HepG2 (cell line): ENCODE data around the gene CFAP90. TPM values are rescaled to one million over a fixed set of nuclear protein-coding genes. Genes with fewer than 3 reads are reported as not detected.

Source experiments
- ATAC-seq: fragments of 200-7000 bp; cut with Tn5 transposase; 3 replicates; pipeline ENCODE4 v1.9.1; 2020; ENCODE audit warnings: mild to moderate bottlenecking, moderate library complexity
- BruUV-seq: library from RNA; stranded (reverse); fragments of 400-500 nt; replicated peaks from 2 replicates; lab custom pipeline; 2021; lab: Mats Ljungman, UMichigan
- CTCF ChIA-PET: fragments of 300-600 bp; formaldehyde crosslinking; extraction: SDS; loops from one replicate; lab custom pipeline; 2021; ENCODE audit warnings: low total read pairs, inconsistent platforms, low intra/inter-chr PET ratio; lab: Yijun Ruan, JAX
- POLR2A ChIA-PET: fragments of 350-600 bp; sonication (Branson Sonifier 250); formaldehyde crosslinking; loops from one replicate; lab custom pipeline; 2020; ENCODE audit warnings: antibody characterized with exemption, inconsistent platforms; lab: Yijun Ruan, JAX
- DNase-seq: peaks from one replicate; pipeline ENCODE4 v3.0.0-alpha.2; 2015; ENCODE audit warnings: low spot score
- FAIRE-seq: peaks from 3 replicates; lab custom pipeline; 2011; peaks lifted over from hg19 to GRCh38; lab: Jason Lieb, UNC
- H2AFZ ChIP-seq: one replicate; pipeline ENCODE4 v1.6.1; 2011; ENCODE audit warnings: low read length, inconsistent platforms
- H3K27ac ChIP-seq: fragments of 300-600 bp; 3 replicates; pipeline ENCODE4 v1.8.0; 2011; ENCODE audit warnings: mixed run types, mild to moderate bottlenecking, mixed read lengths, low read length, inconsistent platforms; ENCODE audit not compliant: insufficient read depth; ENCODE audit errors: extremely low read length
- H3K27me3 ChIP-seq, 2 experiments: fragments of 200-600 bp in 1 of 2; 2 replicates in 1 of 2; 3 replicates in 1 of 2; pipeline versions ENCODE4 v1.6.0 to v1.8.0; 2011; ENCODE audit warnings: low read length in 2 of 2, mild to moderate bottlenecking in 2 of 2, moderate library complexity in 2 of 2, inconsistent platforms in 1 of 2; ENCODE audit not compliant: insufficient read depth in 2 of 2, control insufficient read depth in 1 of 2
- H3K36me3 ChIP-seq, 2 experiments: fragments of 200-600 bp in 1 of 2; replicated peaks in 1 of 2; 2 replicates in 1 of 2; 3 replicates in 1 of 2; pipeline versions ENCODE4 v1.5.1 to v1.8.0; 2011; ENCODE audit warnings: low read length in 2 of 2, inconsistent platforms in 1 of 2; ENCODE audit not compliant: insufficient read depth in 2 of 2, control insufficient read depth in 1 of 2
- H3K4me1 ChIP-seq: 2 replicates; pipeline ENCODE4 v1.5.1; 2012; ENCODE audit warnings: low read length, inconsistent platforms; ENCODE audit not compliant: insufficient read depth
- H3K4me2 ChIP-seq: 2 replicates; pipeline ENCODE4 v1.6.0; 2011; ENCODE audit warnings: low read depth, low read length, inconsistent platforms
- H3K4me3 ChIP-seq, 3 experiments: fragments of 200-600 bp in 1 of 3; sonication (generic), shearing (Covaris generic) in 1 of 3; replicated peaks in 1 of 3; 2 replicates each; pipeline ENCODE4 v1.5.1; 2011 to 2016; ENCODE audit warnings: low read length in 3 of 3, inconsistent platforms in 2 of 3, low read depth in 2 of 3, mild to moderate bottlenecking in 2 of 3, control low read depth in 1 of 3, mixed read lengths in 1 of 3; ENCODE audit not compliant: insufficient read depth in 1 of 3
- H3K79me2 ChIP-seq: one replicate; pipeline ENCODE4 v1.6.1; 2011; ENCODE audit warnings: low read length, inconsistent platforms; ENCODE audit not compliant: insufficient read depth
- H3K9ac ChIP-seq: 2 replicates; pipeline ENCODE4 v1.6.0; 2011; ENCODE audit warnings: mild to moderate bottlenecking, low read depth, low read length, inconsistent platforms; ENCODE audit not compliant: insufficient read depth
- H3K9me3 ChIP-seq: 2 replicates; pipeline ENCODE4 v1.5.1; 2012; ENCODE audit warnings: mild to moderate bottlenecking, low read length
- H4K20me1 ChIP-seq: 2 replicates; pipeline ENCODE4 v1.6.0; 2011; ENCODE audit warnings: inconsistent platforms, mild to moderate bottlenecking, low read length, moderate library complexity; ENCODE audit not compliant: insufficient read depth
- HES4 ChIP-seq: sonication (generic); formaldehyde crosslinking; IDR thresholded peaks from 2 replicates; pipeline ENCODE4 v1.9.0; 2021; ENCODE audit warnings: mild to moderate bottlenecking, missing genetic modification reagents, borderline replicate concordance
- HNRNPH1 ChIP-seq: fragments of 200-400 bp; formaldehyde crosslinking; optimal IDR thresholded peaks from 2 replicates; pipeline ENCODE3; 2017; ENCODE audit warnings: mild to moderate bottlenecking, low read depth, low read length
- MIER3 ChIP-seq: IDR thresholded peaks from 2 replicates; pipeline ENCODE4 v1.6.1; 2016; ENCODE audit warnings: missing compliant biosample characterization, borderline replicate concordance
- RFXANK ChIP-seq: IDR thresholded peaks from 2 replicates; pipeline ENCODE4 v1.6.1; 2016
- TARDBP ChIP-seq: sonication (generic); formaldehyde crosslinking; IDR thresholded peaks from 2 replicates; pipeline ENCODE4 v1.8.0; 2022; ENCODE audit warnings: mild to moderate bottlenecking, missing genetic modification reagents
- ZNF512B ChIP-seq: sonication (generic); formaldehyde crosslinking; IDR thresholded peaks from 2 replicates; pipeline ENCODE4 v1.5.1; 2020; ENCODE audit warnings: missing genetic modification reagents, mild to moderate bottlenecking, borderline replicate concordance
- ZNF547 ChIP-seq: sonication (generic); formaldehyde crosslinking; IDR thresholded peaks from 2 replicates; pipeline ENCODE4 v1.5.1; 2020; ENCODE audit warnings: mild to moderate bottlenecking, missing genetic modification reagents
- ZSCAN25 ChIP-seq: sonication (generic); formaldehyde crosslinking; IDR thresholded peaks from 2 replicates; pipeline ENCODE4 v1.8.0; 2022; ENCODE audit warnings: mild to moderate bottlenecking, missing genetic modification reagents
- WGBS: methylation state at CpG from one replicate; pipeline ENCODE4 v1.1.6; 2017; ENCODE audit warnings: low lambda C conversion rate; 5-methylcytosine and 5-hydroxymethylcytosine counted together
- in situ Hi-C: cut with HindIII; loops from 2 replicates; pipeline ENCODE4 v1.10.0; 2017; ENCODE audit warnings: low pct_unique_long_range_greater_than_20kb; ENCODE audit not compliant: extremely low pct_ligation_motif_present
- intact Hi-C: fragments of 100-400 bp; cut with micrococcal nuclease; formaldehyde crosslinking; loops from one replicate; pipeline ENCODE4 v1.10.0; 2022; ENCODE audit not compliant: unreplicated experiment
- polyA plus RNA-seq, 8 experiments: library from polyadenylated mRNA; depleted of rRNA in 3 of 8; stranded (reverse) in 7 of 8; unstranded in 1 of 8; fragments of >200 nt; fragmentation: Illumina TruSeq in 4 of 8; extraction: Trizol in 4 of 8; gene quantifications; 2 replicates each; pipeline versions ENCODE4 v1.2.1 to v1.2.3, GENCODE V29; 2011 to 2016; ENCODE audit warnings: low read depth in 4 of 8, missing spikeins in 1 of 8, mixed read lengths in 1 of 8; ENCODE audit not compliant: insufficient read depth in 1 of 8
- total RNA-seq, 5 experiments: library from RNA; depleted of rRNA; stranded (reverse); fragments of >200 nt; fragmentation: Illumina TruSeq; extraction: Trizol; gene quantifications; 2 replicates each; pipeline ENCODE4 v1.2.3, GENCODE V29; 2016; ENCODE audit warnings: low read depth in 1 of 5
- TF ChIP-seq, protein P1 (sequence below): sonication (generic); formaldehyde crosslinking; IDR thresholded peaks from 2 replicates; pipeline ENCODE4 v1.4.0; 2020; ENCODE audit warnings: missing genetic modification reagents, mild to moderate bottlenecking, borderline replicate concordance
- TF ChIP-seq, protein P2 (sequence below): sonication (generic); formaldehyde crosslinking; IDR thresholded peaks from 2 replicates; pipeline ENCODE4 v1.4.0; 2020; ENCODE audit warnings: missing genetic modification reagents, borderline replicate concordance
- TF ChIP-seq, protein P3 (sequence below): IDR thresholded peaks from 2 replicates; pipeline ENCODE4 v1.6.1; 2012; ENCODE audit warnings: low read depth, low read length, improper control_type of control experiment

The CFAP90 gene
- total and polyA plus RNA-seq, 2 of the 13 experiments (the other 11 are each of a cell fraction or from before 2014, with no cell fraction given): 0.11 TPM; not detected in 1

DNA sequence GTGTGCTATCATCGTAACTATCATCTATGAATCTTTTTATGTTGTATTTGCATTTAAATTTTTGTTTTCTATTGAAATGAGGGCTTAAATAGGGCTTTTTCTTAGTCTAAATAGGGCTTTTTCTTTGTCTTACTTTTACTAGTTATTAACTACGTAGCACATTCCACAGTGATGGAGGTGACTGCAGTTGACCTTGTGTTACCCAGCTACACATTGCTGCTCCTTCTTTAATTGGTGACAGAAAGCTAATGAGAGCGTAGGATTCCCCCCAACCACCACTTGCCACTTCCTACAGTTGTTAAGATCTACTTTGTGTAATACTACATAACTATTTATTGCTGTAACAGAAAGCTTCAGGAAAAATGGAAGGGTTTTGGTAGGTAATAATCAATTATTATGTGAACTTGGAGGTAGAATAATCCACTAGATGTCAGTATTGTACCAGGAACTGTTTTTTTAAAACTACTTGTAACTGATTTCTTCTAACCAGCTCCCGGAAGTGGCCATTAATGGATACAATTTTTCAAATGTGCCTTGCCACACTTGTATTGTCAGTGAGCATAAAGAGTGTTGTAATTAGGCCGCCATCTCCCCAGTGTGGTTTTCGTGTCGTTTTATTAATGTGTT lies 36.0 kb upstream of the CFAP90 start:
- no TSS peak for BruUV-seq
- Histone ChIP-seq H3K4me2 (no peak overlapping the region), H2AFZ (no peak overlapping the region), H3K9ac (no peak overlapping the region), H3K9me3 (no peaks in the 10 kb centered on the region), H3K27me3 (no peaks in the 10 kb centered on the region), H3K36me3 (peaks cover 25 to 76% of the 10 kb centered on the region in 2 experiments), H3K4me1 (no peaks in the 10 kb centered on the region), H3K79me2 (peaks cover 3% of the 10 kb centered on the region), H4K20me1 (no peaks in the 10 kb centered on the region), H3K4me3 (no peak overlapping the region), H3K27ac (no peak overlapping the region)
- ATAC-seq: peak; percentile 35; the same call in 1 of the 3 replicates
- DNase-seq: peak; percentile 20
- no peak for FAIRE-seq
- in situ Hi-C loops: no loop called here
- intact Hi-C loops: loop anchor here (5.0 kb wide), 1 partner anchor 1320 kb away; no protein-coding TSS in a partner anchor
- POLR2A ChIA-PET: interaction anchor here (1.0 kb wide), 1 partner anchor 19 kb away, joined by 3 read pairs; the partner anchor contains the start of genes FASTKD3 and MTRR
- WGBS: 90% methylated on average over 7 of the region's 7 CpGs
- CTCF ChIA-PET: interaction anchor here (0.7 kb wide), 1 partner anchor 41 kb away, joined by 3 read pairs; no protein-coding TSS in a partner anchor
- TF ChIP-seq ZNF512B (CRISPR knock-in tag) (no peak), RFXANK (CRISPR knock-in tag) (no peak), TARDBP (CRISPR knock-in tag) (no peak), ZSCAN25 (no peak), HNRNPH1 (no peak), ZNF547 (CRISPR knock-in tag) (no peak), MIER3 (CRISPR knock-in tag) (no peak), HES4 (no peak)
- TF ChIP-seq, protein P1, sequence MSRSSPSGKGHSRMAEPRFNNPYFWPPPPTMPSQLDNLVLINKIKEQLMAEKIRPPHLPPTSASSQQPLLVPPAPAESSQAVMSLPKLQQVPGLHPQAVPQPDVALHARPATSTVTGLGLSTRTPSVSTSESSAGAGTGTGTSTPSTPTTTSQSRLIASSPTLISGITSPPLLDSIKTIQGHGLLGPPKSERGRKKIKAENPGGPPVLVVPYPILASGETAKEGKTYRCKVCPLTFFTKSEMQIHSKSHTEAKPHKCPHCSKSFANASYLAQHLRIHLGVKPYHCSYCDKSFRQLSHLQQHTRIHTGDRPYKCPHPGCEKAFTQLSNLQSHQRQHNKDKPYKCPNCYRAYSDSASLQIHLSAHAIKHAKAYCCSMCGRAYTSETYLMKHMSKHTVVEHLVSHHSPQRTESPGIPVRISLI: 0 out of 2 replicates have a peak, but pooled peaks have one; percentile 16
- TF ChIP-seq, protein P2, sequence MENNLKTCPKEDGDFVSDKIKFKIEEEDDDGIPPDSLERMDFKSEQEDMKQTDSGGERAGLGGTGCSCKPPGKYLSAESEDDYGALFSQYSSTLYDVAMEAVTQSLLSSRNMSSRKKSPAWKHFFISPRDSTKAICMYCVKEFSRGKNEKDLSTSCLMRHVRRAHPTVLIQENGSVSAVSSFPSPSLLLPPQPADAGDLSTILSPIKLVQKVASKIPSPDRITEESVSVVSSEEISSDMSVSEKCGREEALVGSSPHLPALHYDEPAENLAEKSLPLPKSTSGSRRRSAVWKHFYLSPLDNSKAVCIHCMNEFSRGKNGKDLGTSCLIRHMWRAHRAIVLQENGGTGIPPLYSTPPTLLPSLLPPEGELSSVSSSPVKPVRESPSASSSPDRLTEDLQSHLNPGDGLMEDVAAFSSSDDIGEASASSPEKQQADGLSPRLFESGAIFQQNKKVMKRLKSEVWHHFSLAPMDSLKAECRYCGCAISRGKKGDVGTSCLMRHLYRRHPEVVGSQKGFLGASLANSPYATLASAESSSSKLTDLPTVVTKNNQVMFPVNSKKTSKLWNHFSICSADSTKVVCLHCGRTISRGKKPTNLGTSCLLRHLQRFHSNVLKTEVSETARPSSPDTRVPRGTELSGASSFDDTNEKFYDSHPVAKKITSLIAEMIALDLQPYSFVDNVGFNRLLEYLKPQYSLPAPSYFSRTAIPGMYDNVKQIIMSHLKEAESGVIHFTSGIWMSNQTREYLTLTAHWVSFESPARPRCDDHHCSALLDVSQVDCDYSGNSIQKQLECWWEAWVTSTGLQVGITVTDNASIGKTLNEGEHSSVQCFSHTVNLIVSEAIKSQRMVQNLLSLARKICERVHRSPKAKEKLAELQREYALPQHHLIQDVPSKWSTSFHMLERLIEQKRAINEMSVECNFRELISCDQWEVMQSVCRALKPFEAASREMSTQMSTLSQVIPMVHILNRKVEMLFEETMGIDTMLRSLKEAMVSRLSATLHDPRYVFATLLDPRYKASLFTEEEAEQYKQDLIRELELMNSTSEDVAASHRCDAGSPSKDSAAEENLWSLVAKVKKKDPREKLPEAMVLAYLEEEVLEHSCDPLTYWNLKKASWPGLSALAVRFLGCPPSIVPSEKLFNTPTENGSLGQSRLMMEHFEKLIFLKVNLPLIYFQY (CRISPR knock-in tag): no peak
- TF ChIP-seq, protein P3, sequence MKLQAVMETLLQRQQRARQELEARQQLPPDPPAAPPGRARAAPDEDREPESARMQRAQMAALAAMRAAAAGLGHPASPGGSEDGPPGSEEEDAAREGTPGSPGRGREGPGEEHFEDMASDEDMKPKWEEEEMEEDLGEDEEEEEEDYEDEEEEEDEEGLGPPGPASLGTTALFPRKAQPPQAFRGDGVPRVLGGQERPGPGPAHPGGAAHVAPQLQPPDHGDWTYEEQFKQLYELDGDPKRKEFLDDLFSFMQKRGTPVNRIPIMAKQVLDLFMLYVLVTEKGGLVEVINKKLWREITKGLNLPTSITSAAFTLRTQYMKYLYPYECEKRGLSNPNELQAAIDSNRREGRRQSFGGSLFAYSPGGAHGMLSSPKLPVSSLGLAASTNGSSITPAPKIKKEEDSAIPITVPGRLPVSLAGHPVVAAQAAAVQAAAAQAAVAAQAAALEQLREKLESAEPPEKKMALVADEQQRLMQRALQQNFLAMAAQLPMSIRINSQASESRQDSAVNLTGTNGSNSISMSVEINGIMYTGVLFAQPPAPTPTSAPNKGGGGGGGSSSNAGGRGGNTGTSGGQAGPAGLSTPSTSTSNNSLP: 0 out of 2 replicates have a peak, but pooled peaks have one; percentile 22
